Measurements from ENCODE around the gene HACD1. TPM values are rescaled to one million over a fixed set of nuclear protein-coding genes. Genes with fewer than 3 reads are reported as not detected.
"Not testable (repeated sequence)": the region's sequence is repeated elsewhere in the genome, so short reads cannot be mapped to it uniquely, and the experiment has no call there.

HACD1 gene
- polyA plus RNA-seq, 3 donors from 2014 or later: 0.47 to 5.3 (median 1.9) TPM

GRCh38 chr10:17588420-17588819 is 28.8 kb downstream of the HACD1 start:
- Mint-ChIP-seq H3K4me1 (peaks cover 18 to 24% of the 10 kb centered on the region in 2 donors), H3K36me3 (no peaks in the 10 kb centered on the region), H3K27ac (peak overlapping the region in 1 of 6 donors; percentile 44), H3K4me3 (no peak overlapping the region), H3K9me3 (no peaks in the 10 kb centered on the region), H3K27me3 (ENCODE audit: low read depth in 3 of 3) (peaks cover 0 to 3% (median 2%) of the 10 kb centered on the region in 3 donors)
- no peak for DNase-seq

GRCh38 chr10:17587321-17587720 is 29.9 kb downstream of the HACD1 start:
- Mint-ChIP-seq H3K27ac (peak overlapping the region in 5 of 6 donors; percentile 54 to 88 (median 55)), H3K4me1 (peaks cover 18 to 24% of the 10 kb centered on the region in 2 donors), H3K4me3 (peak overlapping the region in 4 of 5 donors; percentile 26 to 67 (median 60))
- not testable (repeated sequence) for DNase-seq; H3K9me3 Mint-ChIP-seq; H3K27me3 Mint-ChIP-seq (ENCODE audit: low read depth in 3 of 3); H3K36me3 Mint-ChIP-seq

GRCh38 chr10:17586821-17587234 is 30.3 kb downstream of the HACD1 start:
- H3K9me3 Mint-ChIP-seq: no peaks in the 10 kb centered on the region
- H3K27me3 Mint-ChIP-seq (ENCODE audit: low read depth in 3 of 3): peaks cover 0 to 3% (median 2%) of the 10 kb centered on the region in 3 donors
- H3K27ac Mint-ChIP-seq: peak overlapping the region; percentile 14 to 88 (median 54)
- no peaks in the 10 kb centered on the region for H3K36me3 Mint-ChIP-seq
- peaks cover 18 to 24% of the 10 kb centered on the region in 2 donors for H3K4me1 Mint-ChIP-seq
- peak overlapping the region; percentile 26 to 67 (median 56) for H3K4me3 Mint-ChIP-seq
- peak in 1 of 3 donors; percentile 14 for DNase-seq

- Mint-ChIP-seq H3K36me3 (no peaks in the 10 kb centered on the region), H3K27me3 (ENCODE audit: low read depth in 3 of 3) (peaks cover 0 to 3% (median 2%) of the 10 kb centered on the region in 3 donors), H3K9me3 (no peaks in the 10 kb centered on the region), H3K4me3 (no peak overlapping the region), H3K4me1 (peaks cover 18 to 24% of the 10 kb centered on the region in 2 donors), H3K27ac (no peak overlapping the region)
- no peak for DNase-seq
Observed at GRCh38 chr10:17585016-17585415, 32.2 kb downstream of the HACD1 start.

GRCh38 chr10:17580885-17581284 is 36.3 kb downstream of the HACD1 start:
- Mint-ChIP-seq H3K27ac (no peak overlapping the region), H3K27me3 (ENCODE audit: low read depth in 3 of 3) (no peaks in the 10 kb centered on the region), H3K4me3 (no peak overlapping the region), H3K4me1 (peaks cover under 1 to 2% of the 10 kb centered on the region in 2 donors), H3K36me3 (peaks cover 0 to 6% (median 0%) of the 10 kb centered on the region in 3 donors), H3K9me3 (no peaks in the 10 kb centered on the region)
- DNase-seq: no peak

GRCh38 chr10:17578603-17579002 is 38.6 kb downstream of the HACD1 start:
- no peak for DNase-seq
- Mint-ChIP-seq H3K36me3 (peaks cover 0 to 6% (median 0%) of the 10 kb centered on the region in 3 donors), H3K4me3 (no peak overlapping the region), H3K4me1 (peaks cover 4 to 12% of the 10 kb centered on the region in 2 donors), H3K27ac (peak overlapping the region in 1 of 6 donors; percentile 40), H3K9me3 (peaks cover 0 to 3% (median 0%) of the 10 kb centered on the region in 6 donors), H3K27me3 (ENCODE audit: low read depth in 3 of 3) (peaks cover 0 to 1% (median 0%) of the 10 kb centered on the region in 3 donors)

GRCh38 chr10:17576768-17577167 is 40.4 kb downstream of the HACD1 start:
- DNase-seq: no peak
- Mint-ChIP-seq H3K4me3 (no peak overlapping the region), H3K27me3 (ENCODE audit: low read depth in 3 of 3) (peaks cover 0 to 2% (median 1%) of the 10 kb centered on the region in 3 donors), H3K4me1 (peaks cover 4 to 12% of the 10 kb centered on the region in 2 donors), H3K27ac (no peak overlapping the region), H3K36me3 (peaks cover 0 to 6% (median 0%) of the 10 kb centered on the region in 3 donors), H3K9me3 (peaks cover 0 to 3% (median 0%) of the 10 kb centered on the region in 6 donors)

GRCh38 chr10:17564911-17565310 is 52.3 kb downstream of the HACD1 start:
- Mint-ChIP-seq H3K27me3 (ENCODE audit: low read depth in 3 of 3) (peaks cover 0 to 4% (median 0%) of the 10 kb centered on the region in 3 donors), H3K27ac (no peak overlapping the region), H3K4me3 (no peak overlapping the region), H3K36me3 (no peaks in the 10 kb centered on the region), H3K4me1 (no peaks in the 10 kb centered on the region), H3K9me3 (no peaks in the 10 kb centered on the region)
- DNase-seq: no peak

GRCh38 chr10:17563452-17563851 is 53.7 kb downstream of the HACD1 start:
- Mint-ChIP-seq H3K9me3 (no peaks in the 10 kb centered on the region), H3K27ac (no peak overlapping the region), H3K4me3 (no peak overlapping the region), H3K27me3 (ENCODE audit: low read depth in 3 of 3) (peaks cover 0 to 4% (median 0%) of the 10 kb centered on the region in 3 donors), H3K4me1 (no peaks in the 10 kb centered on the region), H3K36me3 (no peaks in the 10 kb centered on the region)
- no peak for DNase-seq

GRCh38 chr10:17562614-17563013 is 54.6 kb downstream of the HACD1 start:
- H3K4me1 Mint-ChIP-seq: peaks cover 0 to under 1% of the 10 kb centered on the region in 2 donors
- H3K27me3 Mint-ChIP-seq (ENCODE audit: low read depth in 3 of 3): peaks cover 0 to 3% (median 0%) of the 10 kb centered on the region in 3 donors
- H3K27ac Mint-ChIP-seq: no peak overlapping the region
- no peaks in the 10 kb centered on the region for H3K36me3 Mint-ChIP-seq
- DNase-seq: no peak
- no peak overlapping the region for H3K4me3 Mint-ChIP-seq
- H3K9me3 Mint-ChIP-seq: no peaks in the 10 kb centered on the region

GRCh38 chr10:17561111-17561510 is 56.1 kb downstream of the HACD1 start:
- DNase-seq: no peak
- Mint-ChIP-seq H3K9me3 (no peaks in the 10 kb centered on the region), H3K27ac (peak overlapping the region in 1 of 6 donors; percentile 60), H3K4me3 (no peak overlapping the region), H3K4me1 (peaks cover 1 to 5% of the 10 kb centered on the region in 2 donors), H3K36me3 (no peaks in the 10 kb centered on the region), H3K27me3 (ENCODE audit: low read depth in 3 of 3) (peaks cover 0 to 2% (median 0%) of the 10 kb centered on the region in 3 donors)

GRCh38 chr10:17557459-17557858 is 59.7 kb downstream of the HACD1 start:
- Mint-ChIP-seq H3K4me1 (peaks cover 1 to 5% of the 10 kb centered on the region in 2 donors), H3K36me3 (no peaks in the 10 kb centered on the region), H3K27me3 (ENCODE audit: low read depth in 3 of 3) (no peaks in the 10 kb centered on the region), H3K4me3 (no peak overlapping the region), H3K27ac (no peak overlapping the region), H3K9me3 (no peaks in the 10 kb centered on the region)
- DNase-seq: no peak

- Mint-ChIP-seq H3K9me3 (no peaks in the 10 kb centered on the region), H3K27ac (peak overlapping the region in 1 of 6 donors; percentile 66), H3K4me3 (no peak overlapping the region), H3K27me3 (ENCODE audit: low read depth in 3 of 3) (peaks cover 0 to 4% (median 0%) of the 10 kb centered on the region in 3 donors), H3K4me1 (peaks cover 0 to 1% of the 10 kb centered on the region in 2 donors), H3K36me3 (no peaks in the 10 kb centered on the region)
- DNase-seq: no peak
Observed at GRCh38 chr10:17548770-17549169, 68.4 kb downstream of the HACD1 start.

- Mint-ChIP-seq H3K4me3 (no peak overlapping the region), H3K27me3 (ENCODE audit: low read depth in 3 of 3) (peaks cover 0 to 4% (median 0%) of the 10 kb centered on the region in 3 donors), H3K9me3 (no peaks in the 10 kb centered on the region), H3K4me1 (peaks cover 0 to 1% of the 10 kb centered on the region in 2 donors), H3K27ac (peak overlapping the region in 2 of 6 donors; percentile 30 to 66), H3K36me3 (no peaks in the 10 kb centered on the region)
- DNase-seq: no peak
Observed at GRCh38 chr10:17548162-17548561, 69.0 kb downstream of the HACD1 start.

GRCh38 chr10:17547060-17547459 is 70.1 kb downstream of the HACD1 start:
- DNase-seq: no peak
- Mint-ChIP-seq H3K9me3 (no peaks in the 10 kb centered on the region), H3K27ac (no peak overlapping the region), H3K4me1 (peaks cover 0 to 1% of the 10 kb centered on the region in 2 donors), H3K4me3 (no peak overlapping the region), H3K27me3 (ENCODE audit: low read depth in 3 of 3) (peaks cover 0 to 4% (median 0%) of the 10 kb centered on the region in 3 donors), H3K36me3 (no peaks in the 10 kb centered on the region)
